GM10847 (cell line): ENCODE data around the gene POU2AF1.

ENCODE experiments used
- POLR2A ChIP-seq: IDR thresholded peaks from 2 replicates; pipeline ENCODE4 v1.6.1; 2011; ENCODE audit not compliant: insufficient read length; ENCODE audit errors: extremely low read depth

POU2AF1 gene

GRCh38 chr11:111378185-111378860 is 752 bp downstream of the POU2AF1 start:
- TF ChIP-seq POLR2A = no peak

DNA sequence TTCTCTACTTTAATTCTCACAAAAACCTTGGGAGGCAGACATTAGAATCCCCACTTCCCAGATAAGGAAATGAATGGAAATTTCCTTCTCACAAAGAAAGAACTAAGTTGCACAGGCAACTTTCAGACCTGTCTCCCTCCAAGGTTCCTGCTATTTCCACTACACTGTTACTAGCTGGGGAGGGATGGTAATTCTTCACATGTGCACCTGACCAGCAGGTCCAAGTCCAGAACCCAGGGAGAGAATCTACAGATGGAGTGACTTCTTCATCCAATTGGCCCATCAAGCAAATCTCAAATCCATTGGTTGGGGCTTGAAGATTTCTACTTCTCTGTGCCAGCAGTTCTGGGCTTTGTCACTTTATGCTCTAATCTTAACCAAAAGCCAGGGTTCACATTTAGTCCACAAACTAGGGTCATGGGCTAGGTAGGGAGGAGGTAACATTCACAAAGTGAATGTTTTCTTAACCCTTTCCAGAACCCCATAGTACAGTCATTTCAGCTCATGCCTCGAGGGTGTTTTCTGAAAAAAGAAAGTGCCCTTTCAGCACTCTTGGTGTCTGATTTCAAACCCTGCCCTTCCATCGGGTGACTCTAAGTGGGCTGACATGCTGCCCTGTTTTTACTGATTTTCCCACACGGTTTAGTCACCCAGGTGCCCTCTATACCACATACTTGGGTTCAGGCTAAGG is 2.7 kb downstream of the POU2AF1 start:
- no peak for TF ChIP-seq POLR2A

- TF ChIP-seq POLR2A = no peak
These were observed 5.5 kb downstream of the POU2AF1 start for GRCh38 chr11:111373590-111373989.

- no peak for TF ChIP-seq POLR2A
These were observed 6.5 kb downstream of the POU2AF1 start for GRCh38 chr11:111372538-111372937.

DNA sequence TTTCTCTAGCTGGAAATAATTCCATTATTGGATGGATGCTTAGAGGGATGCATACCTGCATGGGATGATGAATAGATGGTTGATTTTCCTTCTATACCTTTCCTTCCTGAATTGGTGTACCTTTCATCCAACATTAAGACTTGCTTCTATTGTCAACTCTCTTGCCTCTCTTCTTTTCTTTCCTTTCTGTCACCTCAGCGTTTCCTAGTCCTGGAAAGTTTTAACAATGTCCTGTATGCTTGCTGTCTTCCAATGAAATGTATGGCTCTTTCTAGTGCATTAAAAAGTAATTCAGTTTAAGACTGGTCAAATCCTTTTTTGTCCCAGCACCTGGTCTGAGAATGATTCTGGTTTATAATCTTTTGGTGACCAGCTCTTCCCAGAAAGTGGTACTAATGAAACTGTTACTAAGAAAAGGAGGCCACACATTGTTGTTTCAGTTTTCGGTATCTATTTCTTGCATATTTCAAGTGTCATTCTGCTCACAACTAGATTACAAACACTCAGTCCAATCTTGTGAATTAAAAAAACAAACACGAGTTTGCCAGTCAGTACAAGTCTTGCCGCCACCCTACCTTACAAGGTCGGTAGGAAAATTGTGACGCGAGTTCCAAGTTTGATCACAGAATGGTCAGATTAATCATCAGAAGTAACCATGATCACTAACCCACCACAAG is 8.0 kb downstream of the POU2AF1 start:
- no peak for TF ChIP-seq POLR2A

- TF ChIP-seq POLR2A = no peak
These were observed 8.7 kb downstream of the POU2AF1 start for GRCh38 chr11:111370270-111370901.

- no peak for TF ChIP-seq POLR2A
These were observed 10.9 kb downstream of the POU2AF1 start for GRCh38 chr11:111368285-111368560.

DNA sequence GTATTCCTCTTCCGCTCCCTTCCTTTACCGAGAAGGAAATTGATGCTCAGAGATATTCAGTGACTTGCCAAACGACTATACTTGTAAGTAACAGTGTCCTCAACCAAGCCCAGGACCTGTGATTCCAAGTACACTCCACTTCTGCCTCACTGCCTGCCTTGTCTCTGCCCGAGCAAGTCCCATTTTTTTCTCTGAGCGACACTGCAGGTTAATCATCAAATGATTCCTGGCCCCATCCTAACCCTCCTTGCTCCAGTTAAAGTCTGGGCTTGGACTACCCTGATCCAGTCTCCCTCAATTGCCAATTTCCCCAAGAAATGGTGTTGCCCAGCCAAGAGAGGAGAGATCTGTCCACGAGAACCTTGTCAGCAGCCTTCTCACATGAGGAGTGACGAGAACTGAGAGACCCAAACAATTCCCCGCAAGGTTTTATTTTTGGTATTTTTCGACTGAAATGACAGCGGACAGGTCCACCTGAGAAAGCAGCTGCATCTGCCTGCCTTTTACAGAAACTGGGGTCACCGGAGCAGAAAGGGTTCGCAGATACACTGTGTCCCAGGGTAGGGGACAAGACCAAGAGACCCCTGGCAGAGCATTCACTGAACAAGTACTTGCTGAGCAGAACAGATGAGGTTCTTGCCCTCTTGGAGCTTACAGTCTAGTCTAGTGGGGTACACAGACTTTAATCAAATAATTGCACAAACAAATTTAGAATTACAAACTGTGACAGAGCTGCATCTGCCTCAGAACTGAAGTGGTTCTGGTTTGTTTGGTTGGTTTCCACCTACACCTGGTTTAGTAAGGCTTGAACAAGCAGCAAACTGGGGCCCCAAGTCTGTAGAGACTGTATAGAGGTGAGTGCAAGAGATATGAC is 11.4 kb downstream of the POU2AF1 start:
- no peak for TF ChIP-seq POLR2A

- peak; percentile 19 for TF ChIP-seq POLR2A
These were observed 12.3 kb downstream of the POU2AF1 start for GRCh38 chr11:111366560-111367410.

GRCh38 chr11:111365722-111366559 is 13.1 kb downstream of the POU2AF1 start:
- TF ChIP-seq POLR2A = no peak

DNA sequence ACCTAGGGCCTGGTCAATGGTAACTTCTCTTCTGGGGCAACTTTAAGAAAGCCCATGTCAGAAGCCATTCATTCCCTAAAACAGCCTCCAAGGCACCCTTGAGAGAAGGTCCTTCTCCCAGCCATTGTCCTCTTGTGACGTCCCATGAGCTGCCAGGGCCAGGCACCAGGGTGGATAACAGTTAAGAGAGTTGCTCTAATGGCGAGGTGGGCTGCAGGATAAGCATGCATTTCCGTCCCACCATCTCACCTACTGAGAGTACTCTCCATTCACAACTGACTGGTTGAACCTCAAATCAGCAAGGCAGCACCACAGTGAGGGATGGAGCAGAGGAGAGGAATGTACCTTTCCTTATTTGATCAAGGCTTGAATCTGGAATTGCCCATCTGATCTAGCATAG is 14.6 kb downstream of the POU2AF1 start:
- no peak for TF ChIP-seq POLR2A

GRCh38 chr11:111363985-111364384 is 15.1 kb downstream of the POU2AF1 start:
- TF ChIP-seq POLR2A = no peak

DNA sequence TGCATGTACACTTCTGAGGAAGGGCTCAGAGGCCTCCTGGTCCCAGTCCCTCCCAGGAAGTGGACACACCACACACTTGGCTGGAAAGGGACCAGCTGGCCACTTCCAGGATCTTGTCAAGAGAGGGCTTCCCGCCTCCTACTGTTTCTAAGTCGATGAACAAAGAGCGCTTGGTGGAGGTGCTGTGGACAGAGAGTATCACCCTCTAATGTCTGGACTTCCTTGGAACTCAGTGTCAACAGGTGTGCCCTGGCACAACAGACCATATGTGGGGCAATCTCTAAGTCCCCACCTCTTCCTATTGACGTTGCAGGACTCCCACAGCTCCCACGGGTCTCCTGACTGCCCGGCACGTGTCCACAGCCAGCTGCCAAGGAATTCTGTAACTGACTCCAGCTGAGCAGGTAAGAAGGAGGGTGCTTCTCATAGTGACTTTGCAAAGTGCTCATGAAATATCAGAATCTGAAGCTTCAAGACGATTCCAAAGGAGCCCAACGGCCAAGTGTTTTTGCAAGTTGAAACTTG is 16.1 kb downstream of the POU2AF1 start:
- TF ChIP-seq POLR2A = no peak
